HG03066 (cell line): ENCODE measurements around the gene PARVB.

Experiments used
- ATAC-seq: cut with Tn5 transposase; IDR thresholded peaks from one replicate; pipeline ENCODE4 v1.9.1; 2021; ENCODE audit warnings: low read depth; ENCODE audit not compliant: unreplicated experiment

The PARVB gene

GRCh38 chr22:44024288-44024921, at the start of gene PARVB:
PARVB (plus strand) TSS chr22:44024302; CDS start chr22:44024340, 38 bp downstream.
- ATAC-seq: no peak

- ATAC-seq: no peak
Observed at GRCh38 chr22:43975041-43975440, 49.1 kb upstream of the PARVB start.

GRCh38 chr22:43976861-43977795, 47.0 kb upstream of the PARVB start:
- no peak for ATAC-seq

GRCh38 chr22:43978558-43978957, 45.5 kb upstream of the PARVB start:
- no peak for ATAC-seq

- ATAC-seq: no peak
Observed at GRCh38 chr22:43980579-43980978, 43.5 kb upstream of the PARVB start.

GRCh38 chr22:43980996-43981395, 43.1 kb upstream of the PARVB start:
- ATAC-seq: no peak

- no peak for ATAC-seq
Observed at GRCh38 chr22:43983808-43984207, 40.3 kb upstream of the PARVB start.

GRCh38 chr22:43985532-43985931, 38.6 kb upstream of the PARVB start:
- no peak for ATAC-seq

- ATAC-seq: no peak
Observed at GRCh38 chr22:43988116-43988820, 35.8 kb upstream of the PARVB start.

GRCh38 chr22:43988960-43989359, 35.1 kb upstream of the PARVB start:
- ATAC-seq: no peak

GRCh38 chr22:43990044-43990443, 34.1 kb upstream of the PARVB start:
- no peak for ATAC-seq

GRCh38 chr22:43991316-43992020, 32.6 kb upstream of the PARVB start:
- ATAC-seq: no peak

- ATAC-seq: no peak
Observed at GRCh38 chr22:43992331-43992821, 31.7 kb upstream of the PARVB start.

GRCh38 chr22:43993072-43993760, 30.9 kb upstream of the PARVB start:
- ATAC-seq: no peak

- ATAC-seq: no peak
Observed at GRCh38 chr22:43994006-43994405, 30.1 kb upstream of the PARVB start.

GRCh38 chr22:43994416-43994815, 29.7 kb upstream of the PARVB start:
- no peak for ATAC-seq

- no peak for ATAC-seq
Observed at GRCh38 chr22:43995057-43995685, 28.9 kb upstream of the PARVB start.

- no peak for ATAC-seq
Observed at GRCh38 chr22:43995798-43996169, 28.3 kb upstream of the PARVB start.

- ATAC-seq: no peak
Observed at GRCh38 chr22:43996170-43996980, 27.7 kb upstream of the PARVB start.
